CD4-positive, alpha-beta T cell (primary cell): Measurements from ENCODE around the gene SHC4. TPM values are rescaled to one million over a fixed set of nuclear protein-coding genes. Genes with fewer than 3 reads are reported as not detected.

Experiments used
- ATAC-seq: fragments of 200-7000 bp; cut with Tn5 transposase; one replicate; pipeline ENCODE4 v1.10.0; 2022; ENCODE audit warnings: mild to moderate bottlenecking; ENCODE audit not compliant: poor library complexity
- CTCF ChIA-PET: fragments of 350-600 bp; sonication (Branson Sonifier 250); formaldehyde crosslinking; loops from one replicate; lab custom pipeline; 2021; ENCODE audit warnings: antibody characterized with exemption, inconsistent platforms; lab: Charles Lee
- POLR2A ChIA-PET: fragments of 350-600 bp; sonication (Branson Sonifier 250); formaldehyde crosslinking; loops from one replicate; lab custom pipeline; 2021; ENCODE audit warnings: antibody characterized with exemption, inconsistent platforms; lab: Charles Lee
- DNase-seq, 14 experiments: peaks; one replicate each; pipeline ENCODE4 v3.0.0-alpha.2; 2013 to 2020; ENCODE audit warnings: mixed read lengths in 2 of 14
- H3K27ac ChIP-seq, 2 donors: one replicate each; pipeline versions ENCODE4 v1.5.1 to v1.7.0; 2013; ENCODE audit warnings: low read length in 2 of 2, low read depth in 1 of 2, mild to moderate bottlenecking in 1 of 2
- H3K27me3 ChIP-seq, 2 experiments: 1 replicate in 1 of 2; 2 replicates in 1 of 2; pipeline versions ENCODE4 v1.6.1 to v1.7.0; 2013; ENCODE audit warnings: low read length in 2 of 2, control low read depth in 1 of 2, mild to moderate bottlenecking in 1 of 2, moderate library complexity in 1 of 2; ENCODE audit not compliant: insufficient read depth in 2 of 2, control insufficient read depth in 1 of 2
- H3K36me3 ChIP-seq: one replicate; pipeline ENCODE4 v1.6.1; 2013; ENCODE audit warnings: low read length, control low read depth; ENCODE audit not compliant: insufficient read depth
- H3K4me1 ChIP-seq: one replicate; pipeline ENCODE4 v1.6.1; 2013; ENCODE audit warnings: low read length, control low read depth; ENCODE audit not compliant: insufficient read depth
- H3K4me3 ChIP-seq: one replicate; pipeline ENCODE4 v1.5.1; 2013; ENCODE audit warnings: mild to moderate bottlenecking, low read length, moderate library complexity
- H3K9me3 ChIP-seq, 2 experiments: 1 replicate in 1 of 2; 2 replicates in 1 of 2; pipeline versions ENCODE4 v1.6.1 to v1.7.0; 2013; ENCODE audit warnings: low read length in 2 of 2, mild to moderate bottlenecking in 2 of 2, control low read depth in 1 of 2, moderate library complexity in 1 of 2; ENCODE audit not compliant: control insufficient read depth in 1 of 2, insufficient read depth in 1 of 2
- H3K27ac Mint-ChIP-seq: one replicate; pipeline ENCODE4 v1.8.0; 2020; ENCODE audit warnings: mixed read lengths
- H3K27me3 Mint-ChIP-seq: one replicate; pipeline ENCODE4 v1.8.0; 2021; ENCODE audit warnings: mixed read lengths
- H3K36me3 Mint-ChIP-seq: one replicate; pipeline ENCODE4 v1.8.0; 2021; ENCODE audit warnings: low read depth, mixed read lengths
- H3K4me1 Mint-ChIP-seq: one replicate; pipeline ENCODE4 v1.8.0; 2021; ENCODE audit warnings: low read depth, mixed read lengths
- H3K4me3 Mint-ChIP-seq: one replicate; pipeline ENCODE4 v1.8.0; 2020; ENCODE audit warnings: mild to moderate bottlenecking, mixed read lengths
- H3K9me3 Mint-ChIP-seq: one replicate; pipeline ENCODE4 v1.8.0; 2020; ENCODE audit warnings: mixed read lengths
- CTCF ChIP-seq: fragments of 200-600 bp; IDR thresholded peaks from one replicate; pipeline ENCODE4 v1.8.0; 2022; ENCODE audit warnings: antibody characterized with exemption, mild to moderate bottlenecking
- intact Hi-C, 2 experiments: fragments of 100-400 bp; cut with DNase I in 1 of 2; cut with micrococcal nuclease in 1 of 2; formaldehyde crosslinking; loops; one replicate each; pipeline versions ENCODE4 v1.15.1 to v1.9.0; 2023 to 2025; cut with DNase I, micrococcal nuclease
- total RNA-seq, 174 experiments: library from RNA in 2 of 174; stranded (reverse) in 2 of 174; gene quantifications; one replicate each; pipeline ENCODE4 v1.2.3 and lab custom pipeline; 2021 to 2026

SHC4 gene
- total RNA-seq, 2 experiments from 2014 or later: not detected

- Histone ChIP-seq H3K4me3 (no peak overlapping the region), H3K9me3 (no peaks in the 10 kb centered on the region), H3K27me3 (no peaks in the 10 kb centered on the region), H3K4me1 (no peaks in the 10 kb centered on the region), H3K36me3 (no peaks in the 10 kb centered on the region), H3K27ac (no peak overlapping the region)
- H3K9me3 Mint-ChIP-seq: no peaks in the 10 kb centered on the region
- DNase-seq (no peak), ATAC-seq (no peak)
- intact Hi-C loops: no loop called here
- H3K27ac Mint-ChIP-seq: no peak overlapping the region
- H3K36me3 Mint-ChIP-seq: no peaks in the 10 kb centered on the region
- TF ChIP-seq CTCF: no peak
- H3K4me3 Mint-ChIP-seq: no peak overlapping the region
- H3K27me3 Mint-ChIP-seq: no peaks in the 10 kb centered on the region
- POLR2A ChIA-PET: no interaction called here
- no peaks in the 10 kb centered on the region for H3K4me1 Mint-ChIP-seq
- CTCF ChIA-PET: interaction anchor here (1.0 kb wide), 1 partner anchor 44 kb away, joined by 3 read pairs; no protein-coding TSS in a partner anchor
These were observed 57.9 kb downstream of the SHC4 start for GRCh38 chr15:48905847-48906246.

GRCh38 chr15:48905216-48905615 is 58.5 kb downstream of the SHC4 start:
- Mint-ChIP-seq H3K9me3 (no peaks in the 10 kb centered on the region), H3K4me1 (no peaks in the 10 kb centered on the region), H3K27ac (no peak overlapping the region), H3K36me3 (no peaks in the 10 kb centered on the region), H3K4me3 (no peak overlapping the region), H3K27me3 (no peaks in the 10 kb centered on the region)
- DNase-seq (no peak), ATAC-seq (no peak)
- Histone ChIP-seq H3K4me1 (no peaks in the 10 kb centered on the region), H3K4me3 (no peak overlapping the region), H3K9me3 (no peaks in the 10 kb centered on the region), H3K27ac (no peak overlapping the region), H3K27me3 (no peaks in the 10 kb centered on the region), H3K36me3 (no peaks in the 10 kb centered on the region)
- ChIA-PET CTCF (interaction anchor here (1.0 kb wide), 1 partner anchor 43 kb away, joined by 3 read pairs; no protein-coding TSS in a partner anchor), POLR2A (no interaction called here)
- intact Hi-C loops: no loop called here
- no peak for TF ChIP-seq CTCF

GRCh38 chr15:48904758-48905157 is 59.0 kb downstream of the SHC4 start:
- POLR2A ChIA-PET: no interaction called here
- no peak overlapping the region for H3K4me3 Mint-ChIP-seq

More at GRCh38 chr15:48904758-48905157, 59.0 kb downstream of the SHC4 start:
- Histone ChIP-seq H3K9me3 (no peaks in the 10 kb centered on the region), H3K27me3 (no peaks in the 10 kb centered on the region), H3K4me3 (no peak overlapping the region), H3K4me1 (no peaks in the 10 kb centered on the region), H3K36me3 (no peaks in the 10 kb centered on the region), H3K27ac (no peak overlapping the region)
- Mint-ChIP-seq H3K9me3 (no peaks in the 10 kb centered on the region), H3K4me1 (no peaks in the 10 kb centered on the region), H3K36me3 (no peaks in the 10 kb centered on the region), H3K27ac (no peak overlapping the region), H3K27me3 (no peaks in the 10 kb centered on the region)
- CTCF ChIA-PET: interaction anchor here (1.0 kb wide), 1 partner anchor 43 kb away, joined by 3 read pairs; no protein-coding TSS in a partner anchor
- DNase-seq (no peak), ATAC-seq (no peak)
- intact Hi-C loops: no loop called here
- no peak for TF ChIP-seq CTCF
